NCI-H1436 treated with DMSO at 0.1 percent for 48 hours (cell line): Measurements from ENCODE around the gene SCYL2.
"Not testable (repeated sequence)": the region's sequence is repeated elsewhere in the genome, so short reads cannot be mapped to it uniquely, and the experiment has no call there.

ENCODE experiments used
- DNase-seq: peaks from one replicate; lab custom pipeline; 2025; lab: John Stamatoyannopoulos, UW

SCYL2 gene

DNA sequence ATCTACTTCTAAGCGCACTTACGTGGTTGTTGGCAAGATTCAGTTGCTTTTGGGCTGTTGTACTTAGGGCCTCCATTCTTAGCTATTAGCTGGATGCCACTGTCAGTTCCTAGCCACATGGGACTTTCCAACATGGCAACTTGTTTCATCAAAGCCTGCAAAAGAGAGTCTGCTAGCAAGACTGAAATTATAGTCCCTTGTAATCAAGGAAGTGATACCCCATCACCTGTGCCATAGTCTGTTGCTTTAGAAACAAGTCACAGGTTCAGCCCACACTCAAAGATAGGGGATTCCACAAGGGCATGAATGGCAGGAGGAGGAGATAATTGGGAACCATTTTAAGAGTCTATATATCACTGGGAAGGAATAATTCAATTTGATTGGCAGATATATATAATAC lies 62.8 kb downstream of the SCYL2 start:
- no peak for DNase-seq

DNA sequence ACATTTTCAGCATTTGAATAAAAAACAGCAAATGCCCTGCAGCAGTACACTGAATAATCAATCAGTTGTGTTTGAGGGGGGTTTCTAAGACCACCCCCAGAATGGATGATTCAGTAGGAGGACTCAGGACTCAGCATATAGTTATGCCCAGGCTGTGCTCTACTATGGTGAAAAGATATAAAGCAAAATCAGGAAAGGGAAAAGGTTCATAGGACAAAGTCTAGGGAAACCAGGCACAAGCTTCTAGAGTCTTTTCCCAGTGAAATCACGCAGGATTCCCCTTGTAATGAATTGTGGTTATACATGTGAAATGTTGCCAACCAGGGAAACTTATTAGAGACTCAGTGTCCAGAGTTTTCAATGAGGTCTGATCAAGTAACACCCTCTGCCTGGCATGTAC lies 64.9 kb downstream of the SCYL2 start:
- no peak for DNase-seq

DNA sequence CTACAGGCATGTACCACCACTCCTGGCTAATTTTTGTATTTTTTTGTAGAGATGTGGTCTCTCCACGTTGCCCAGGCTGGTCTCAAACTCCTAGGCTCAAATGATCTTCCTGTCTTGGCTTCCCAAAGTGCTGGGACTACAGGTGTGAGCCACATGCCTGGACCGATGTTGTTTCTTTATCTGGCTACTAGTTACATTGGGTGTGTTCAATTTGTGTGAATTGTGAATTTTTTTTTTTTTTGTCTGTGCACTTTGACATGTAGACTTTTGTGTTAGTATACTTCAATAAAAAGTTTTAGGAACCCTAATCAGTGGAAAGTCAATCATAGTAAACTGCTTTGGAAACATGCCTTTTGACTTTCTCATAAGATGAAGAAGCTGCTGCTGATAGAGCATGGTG lies 65.9 kb downstream of the SCYL2 start:
- no peak for DNase-seq

DNA sequence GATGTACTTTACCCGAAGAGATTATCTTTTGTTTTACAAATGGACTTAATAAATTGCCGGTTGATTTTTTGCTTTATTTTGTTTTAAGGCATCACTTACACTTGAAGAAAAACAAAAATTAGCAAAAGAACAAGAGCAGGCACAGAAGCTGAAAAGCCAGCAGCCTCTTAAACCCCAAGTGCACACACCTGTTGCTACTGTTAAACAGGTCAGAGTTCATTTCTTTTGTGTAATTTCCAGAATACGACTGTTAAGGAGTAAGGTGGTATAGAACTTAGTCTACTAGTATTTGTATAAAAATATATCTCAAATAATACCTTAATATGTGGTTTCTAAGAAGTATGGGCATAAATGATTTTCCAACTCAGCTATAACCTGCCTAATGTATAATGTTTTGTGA lies 70.3 kb downstream of the SCYL2 start:
- no peak for DNase-seq

DNA sequence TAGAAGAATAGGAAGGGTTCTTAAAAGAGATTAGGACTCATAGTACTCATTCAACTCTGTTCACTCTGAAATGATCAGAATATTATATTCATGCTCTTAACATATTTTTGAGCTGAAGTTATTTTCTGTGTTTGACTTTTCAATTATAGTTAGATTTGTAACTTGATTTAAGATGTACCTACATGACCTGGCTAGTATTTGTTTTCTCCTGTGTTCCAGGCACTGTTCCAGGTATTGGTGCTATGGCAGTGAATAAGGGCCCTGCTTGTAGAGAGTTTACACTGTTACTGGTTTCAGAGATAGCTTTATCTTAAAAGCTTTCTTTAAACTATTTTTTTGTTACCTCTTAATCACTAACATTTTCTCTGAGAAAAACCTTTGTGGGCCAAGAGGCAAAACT lies 70.8 kb downstream of the SCYL2 start:
- DNase-seq, result no peak

DNA sequence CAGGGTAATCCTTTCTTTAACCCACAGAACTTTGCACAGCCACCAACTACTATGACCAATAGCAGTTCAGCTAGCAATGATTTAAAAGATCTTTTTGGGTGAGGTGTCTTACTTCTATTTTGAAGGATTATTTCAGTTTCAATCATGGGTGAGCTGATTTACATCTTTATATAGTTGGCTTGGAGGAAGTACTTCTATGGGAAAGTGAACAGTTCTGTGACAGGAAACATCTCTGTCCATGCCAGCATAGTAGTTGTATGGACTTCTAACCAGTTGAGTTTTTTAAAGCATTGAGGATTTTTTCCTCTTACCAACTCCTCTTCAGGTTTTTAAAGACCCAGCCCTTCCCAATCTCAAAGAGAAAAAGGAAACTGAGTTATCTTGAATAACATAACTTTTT lies 72.1 kb downstream of the SCYL2 start:
- DNase-seq, result no peak

DNA sequence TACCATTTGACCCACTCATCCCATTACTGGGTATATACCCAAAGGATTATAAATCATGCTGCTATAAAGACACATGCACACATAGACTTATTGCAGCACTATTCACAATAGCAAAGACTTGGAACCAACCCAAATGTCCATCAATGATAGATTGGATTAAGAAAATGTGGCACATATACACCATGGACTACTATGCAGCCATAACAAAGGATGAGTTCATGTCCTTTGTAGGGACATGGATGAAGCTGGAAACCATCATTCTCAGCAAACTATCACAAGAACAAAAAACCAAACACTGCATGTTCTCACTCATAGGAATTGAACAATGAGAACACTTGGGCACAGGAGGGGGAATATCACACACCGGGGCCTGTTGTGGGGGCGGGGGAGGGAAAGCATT lies 75.9 kb downstream of the SCYL2 start:
- not testable (repeated sequence) for DNase-seq

DNA sequence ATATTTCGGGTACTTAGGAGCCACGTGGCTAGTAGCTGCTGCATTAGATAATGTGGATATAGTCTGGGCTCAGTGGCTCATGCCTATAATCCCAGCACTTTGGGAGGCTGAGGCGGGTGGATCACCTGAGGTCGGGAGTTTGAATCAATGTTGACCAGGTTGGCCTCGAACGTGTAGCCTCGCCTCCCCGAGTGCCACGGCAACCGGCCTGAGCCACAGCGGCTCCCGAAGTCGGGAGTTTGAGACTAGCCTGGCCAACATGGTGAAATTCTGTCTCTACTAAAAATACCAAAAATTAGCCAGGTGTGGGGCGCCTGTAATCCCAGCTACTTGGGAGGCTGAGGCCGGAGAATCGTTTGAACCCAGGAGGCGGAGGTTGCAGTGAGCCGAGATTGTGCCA lies 77.4 kb downstream of the SCYL2 start:
- DNase-seq, result not testable (repeated sequence)

DNA sequence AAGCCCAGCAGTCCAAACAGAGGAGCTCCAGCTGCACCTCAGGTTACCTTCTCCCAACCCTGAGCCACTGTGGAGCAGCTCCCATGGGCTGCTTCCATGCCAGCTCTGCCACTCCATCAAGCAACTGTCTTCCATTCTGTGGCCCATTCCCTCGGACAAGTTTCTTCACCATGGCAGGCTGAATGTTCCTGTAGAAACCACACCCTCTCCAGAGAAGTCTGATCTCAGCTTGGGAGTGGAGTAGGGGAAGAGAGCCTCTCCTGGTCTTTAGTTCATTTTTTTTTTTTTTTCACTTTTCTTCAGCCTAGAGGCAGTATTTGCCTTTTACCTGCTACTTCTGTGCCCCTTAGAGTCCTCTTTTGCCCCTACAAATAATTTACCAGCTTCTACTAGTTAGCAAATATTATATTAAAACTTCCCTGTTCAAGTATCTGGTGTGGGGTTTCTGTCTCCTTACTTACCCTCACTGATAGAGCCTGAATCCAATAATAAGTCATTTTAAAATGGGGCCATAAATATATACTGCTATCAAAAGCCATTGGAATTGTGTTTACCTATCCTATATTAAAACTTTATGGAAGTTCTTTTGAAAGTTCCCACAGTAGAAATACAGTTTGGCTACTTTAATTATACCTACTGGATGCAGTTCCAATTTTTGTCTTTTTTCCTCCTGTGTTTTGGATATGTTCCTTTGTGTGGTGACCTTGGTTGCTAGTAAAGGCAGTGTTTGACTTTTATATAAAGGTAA lies 78.2 kb downstream of the SCYL2 start:
- DNase-seq, result no peak

DNA sequence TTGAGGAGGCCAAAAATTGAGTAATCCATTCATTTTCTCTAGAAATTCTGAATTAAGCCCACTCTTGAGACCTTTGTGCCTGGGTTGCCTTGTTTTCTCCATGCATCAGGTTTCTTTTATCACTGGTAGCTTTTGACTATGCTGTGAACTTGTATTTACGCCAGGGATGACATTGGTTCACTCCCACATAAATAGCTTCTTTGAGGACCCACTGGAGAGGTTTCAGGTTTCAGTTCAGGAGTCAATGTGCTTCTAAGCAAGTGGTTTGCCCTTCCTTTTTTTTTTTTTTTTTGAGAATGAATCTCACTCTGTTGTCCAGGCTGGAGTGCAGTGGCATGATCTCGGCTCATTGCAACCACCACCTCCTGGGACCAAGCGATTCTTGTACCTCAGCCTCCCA lies 79.7 kb downstream of the SCYL2 start:
- no peak for DNase-seq

DNA sequence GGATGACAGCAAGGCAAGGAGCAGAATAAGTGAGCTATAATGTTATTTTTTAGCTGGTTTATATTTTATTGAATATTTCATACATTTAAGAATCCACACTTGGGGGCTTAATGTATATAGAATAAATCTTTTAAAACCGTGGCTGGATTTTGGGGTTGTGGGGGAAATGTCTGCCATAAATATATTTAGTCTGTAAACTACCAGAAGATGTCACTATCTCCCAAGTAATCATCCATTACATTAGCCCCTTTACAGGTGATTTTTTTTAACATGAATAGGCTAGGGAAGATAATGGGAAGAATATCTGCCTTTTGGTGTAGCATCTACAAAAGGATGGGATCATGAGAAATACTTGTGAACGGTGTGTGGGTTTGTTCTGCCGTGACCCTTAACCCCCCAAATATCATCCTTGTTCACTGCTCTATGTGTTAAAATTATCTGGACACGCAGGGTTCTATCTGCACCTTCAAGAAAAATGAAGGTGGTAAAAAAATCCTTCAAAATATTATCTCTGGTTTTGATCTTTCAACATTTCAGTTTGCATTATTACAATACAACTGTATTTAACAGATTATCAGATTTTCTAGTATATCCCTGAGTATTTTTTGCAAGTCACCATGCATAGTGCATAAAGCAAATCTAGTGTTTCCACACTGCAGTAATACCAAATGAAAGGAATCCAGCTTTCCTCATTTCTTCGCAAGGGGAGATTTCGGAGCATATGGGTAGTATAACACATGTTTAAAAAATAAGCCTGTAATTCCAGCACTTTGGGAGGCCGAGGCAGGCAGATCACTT lies 81.9 kb downstream of the SCYL2 start:
- no peak for DNase-seq

DNA sequence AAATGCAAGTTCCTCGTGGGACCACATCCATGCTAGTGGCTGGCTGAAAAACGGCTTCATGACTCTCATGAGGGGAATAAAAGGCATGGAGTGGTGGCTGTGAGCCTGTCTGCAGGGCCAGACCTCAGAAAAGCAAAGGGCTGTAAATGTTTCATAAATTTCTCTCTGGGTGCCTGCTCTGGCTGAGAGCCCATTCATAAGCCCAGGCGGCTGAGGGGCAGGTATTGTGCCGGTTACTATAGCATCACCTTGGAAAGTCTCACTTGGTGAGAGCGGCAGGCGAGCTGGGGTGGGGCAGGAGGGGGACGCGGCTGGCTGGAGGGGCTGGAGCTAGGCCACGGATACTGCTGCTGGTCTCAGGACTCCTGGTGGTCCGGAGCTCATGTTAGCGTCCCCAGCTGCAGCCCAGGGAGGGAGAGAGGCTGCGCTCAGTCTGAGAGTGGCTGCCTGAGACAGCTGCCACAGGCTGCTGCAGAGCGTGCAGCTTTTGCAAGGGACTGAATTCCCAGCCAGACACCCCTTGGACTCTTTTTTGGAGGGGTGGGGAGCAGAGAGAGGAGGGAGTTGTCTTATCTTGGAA lies 89.8 kb downstream of the SCYL2 start, which contains the start of gene SLC17A8:
SLC17A8 (plus strand) TSS at position 431 of the 580 bp plus-strand sequence. CDS start 318 bp downstream, outside the sequence.
- no peak for DNase-seq

DNA sequence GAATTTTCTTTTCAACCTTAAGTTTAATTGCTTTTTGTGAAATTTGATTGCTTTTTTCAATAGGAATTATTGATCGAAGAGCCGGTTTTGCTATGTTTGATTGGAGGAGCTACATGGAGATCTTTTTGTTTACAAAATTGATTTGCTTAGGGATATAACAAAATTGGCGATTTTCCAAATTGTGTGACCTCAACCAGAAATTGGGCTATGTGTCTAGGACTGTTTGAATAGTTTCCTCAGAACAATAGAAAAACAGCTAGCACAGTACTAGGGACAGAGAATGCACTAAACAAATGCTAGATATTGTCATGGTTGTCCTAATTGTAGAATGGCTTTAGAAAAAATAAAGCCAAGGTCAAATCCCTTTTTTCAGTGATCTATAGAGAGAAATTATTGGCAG lies 92.3 kb downstream of the SCYL2 start:
- DNase-seq, result no peak

DNA sequence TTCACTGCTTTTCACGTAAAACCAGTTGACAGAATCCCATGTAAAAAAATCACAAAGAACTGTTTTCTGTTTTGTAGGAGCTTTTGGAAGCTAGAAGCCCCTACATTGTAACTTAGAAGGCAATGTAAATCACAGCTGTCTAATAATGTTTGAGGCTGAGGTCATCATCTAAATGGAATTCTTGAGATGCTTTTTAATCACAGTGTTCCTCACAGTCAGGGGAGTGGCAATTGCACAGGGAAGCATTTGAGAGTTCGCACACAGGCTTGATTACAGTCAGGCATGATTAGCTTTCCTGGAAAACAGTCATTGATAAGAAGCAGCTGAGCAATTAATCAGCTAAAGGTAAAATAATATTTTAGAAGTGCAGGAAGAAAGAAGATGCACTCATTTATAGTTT lies 92.8 kb downstream of the SCYL2 start:
- no peak for DNase-seq

DNA sequence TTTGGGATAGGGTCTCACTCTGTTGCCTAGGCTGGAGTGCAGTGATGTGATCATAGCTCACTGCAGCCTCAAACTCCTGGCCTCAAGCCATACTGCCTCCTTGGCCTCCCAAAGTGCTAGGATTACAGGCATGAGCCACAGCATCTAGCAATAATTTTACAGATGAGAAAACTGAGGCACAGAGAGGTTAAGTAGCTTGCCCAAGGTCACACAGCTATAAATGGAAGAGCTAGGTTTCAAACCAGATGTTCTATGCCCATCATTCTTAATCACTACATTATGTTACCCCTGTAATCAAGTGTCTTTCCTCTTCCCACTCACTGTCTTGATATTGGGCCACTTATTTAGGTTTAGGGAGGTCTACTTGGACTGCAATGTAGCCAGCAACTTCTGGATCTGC lies 93.5 kb downstream of the SCYL2 start:
- no peak for DNase-seq

DNA sequence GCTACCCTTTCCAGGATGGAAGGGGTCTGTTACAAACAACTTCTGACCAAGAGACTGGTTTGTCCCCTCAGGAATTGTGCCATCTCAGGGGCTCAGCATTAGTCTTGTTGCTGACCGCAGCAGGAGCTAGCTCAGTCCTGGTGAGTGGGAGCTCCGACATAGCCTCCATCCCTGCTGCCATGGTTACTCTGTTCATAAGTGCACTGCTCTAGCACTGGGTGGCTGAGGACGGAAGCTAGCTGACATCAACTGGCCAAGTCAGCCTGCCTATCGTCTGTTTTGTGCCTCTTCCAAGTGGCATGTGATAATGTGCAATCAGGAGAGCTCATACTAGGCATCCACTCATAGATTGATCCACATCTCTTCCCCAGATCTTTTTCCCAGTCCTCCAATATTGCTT lies 97.3 kb downstream of the SCYL2 start:
- no peak for DNase-seq

DNA sequence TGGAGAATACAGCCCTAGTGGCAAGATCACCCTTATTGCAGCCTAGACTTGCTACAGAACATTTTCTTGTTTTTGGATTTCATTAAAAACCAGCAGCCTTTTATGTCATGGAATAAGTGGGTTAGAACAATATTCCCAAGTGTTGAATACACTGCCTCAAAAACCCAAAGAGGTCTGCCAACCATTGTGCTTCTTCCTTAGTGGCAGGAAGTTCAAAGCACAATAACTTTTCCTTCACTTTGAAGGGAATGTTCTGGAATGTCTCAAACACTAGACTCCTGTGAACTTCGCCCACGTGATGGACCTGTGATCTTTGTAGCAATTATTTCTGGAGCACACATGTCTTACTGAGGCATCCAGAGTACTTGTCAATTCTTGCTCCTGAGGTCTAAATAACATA lies 98.4 kb downstream of the SCYL2 start:
- no peak for DNase-seq

DNA sequence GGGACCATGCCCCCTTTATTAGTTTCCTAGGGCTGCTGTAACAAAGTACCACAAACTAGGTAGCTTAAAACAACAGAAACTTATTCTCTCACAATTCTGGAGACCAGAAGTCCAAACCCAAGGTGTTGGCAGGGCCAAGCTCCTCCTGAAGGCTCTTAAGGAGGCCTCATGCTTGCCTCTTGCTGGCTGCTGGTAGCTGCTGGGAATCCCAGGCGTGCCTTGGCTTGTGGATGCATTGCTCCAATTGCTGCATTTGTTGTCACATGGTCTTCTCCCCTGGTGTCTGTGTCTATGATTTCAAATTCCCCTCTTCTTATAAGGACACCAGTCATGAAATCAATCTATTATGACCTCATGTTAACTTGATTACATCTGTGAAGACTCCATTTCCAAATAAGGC lies 101.1 kb downstream of the SCYL2 start:
- no peak for DNase-seq

DNA sequence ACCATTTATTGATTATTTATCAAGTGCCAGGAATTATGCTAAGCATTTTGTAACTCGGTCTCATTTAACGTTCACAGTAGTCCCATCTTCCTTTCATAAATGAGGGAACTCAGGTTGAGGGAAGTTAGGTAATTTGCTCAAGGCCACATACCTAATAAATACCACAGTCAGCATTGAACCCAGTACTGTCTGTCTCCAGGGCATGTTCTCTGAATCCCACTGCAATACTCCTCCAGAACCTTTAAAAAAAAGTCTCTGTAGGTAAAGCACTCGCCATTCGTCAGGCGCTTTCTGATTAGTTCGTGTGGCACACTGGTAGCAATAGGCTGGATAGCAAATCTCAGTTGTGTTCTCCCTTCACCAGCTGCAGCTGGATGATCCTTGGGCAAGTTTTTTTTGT lies 104.2 kb downstream of the SCYL2 start:
- DNase-seq, result no peak

DNA sequence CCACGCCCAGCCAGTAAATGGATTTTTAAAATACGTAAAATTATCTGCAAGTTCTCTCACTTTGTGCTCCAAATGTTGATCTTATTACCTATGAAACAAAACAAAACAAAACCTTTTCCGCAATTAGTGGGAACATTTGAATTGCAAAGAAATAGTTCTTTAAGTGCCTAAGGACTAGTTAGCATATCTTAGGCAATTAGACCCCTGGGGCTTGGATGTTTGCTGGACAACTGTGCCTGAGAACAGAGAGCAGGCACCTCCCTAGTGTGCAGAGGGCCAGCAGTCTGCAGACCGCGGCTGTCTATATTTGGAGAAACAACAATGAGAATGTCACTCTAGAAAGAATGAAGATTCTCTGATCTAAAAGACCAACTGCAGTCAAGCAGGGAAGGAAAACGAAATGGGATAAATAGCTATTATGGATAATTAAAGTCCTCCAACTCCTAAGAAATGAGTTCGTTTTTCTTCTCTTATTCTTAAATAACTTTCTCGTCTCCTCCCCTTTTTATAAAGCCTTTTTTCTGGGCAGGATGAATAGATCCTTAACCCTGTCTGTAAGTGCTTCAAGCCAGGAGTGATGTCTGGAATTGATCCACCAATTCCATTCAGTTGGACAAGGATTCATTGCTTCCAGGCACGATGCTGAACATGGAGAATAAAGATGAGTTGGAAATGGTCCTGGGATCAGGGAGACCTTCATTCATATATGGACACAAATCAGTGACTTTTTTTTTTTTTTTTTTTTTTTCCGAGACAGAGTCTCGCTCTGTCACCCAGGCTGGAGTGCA lies 106.1 kb downstream of the SCYL2 start:
- no peak for DNase-seq

DNA sequence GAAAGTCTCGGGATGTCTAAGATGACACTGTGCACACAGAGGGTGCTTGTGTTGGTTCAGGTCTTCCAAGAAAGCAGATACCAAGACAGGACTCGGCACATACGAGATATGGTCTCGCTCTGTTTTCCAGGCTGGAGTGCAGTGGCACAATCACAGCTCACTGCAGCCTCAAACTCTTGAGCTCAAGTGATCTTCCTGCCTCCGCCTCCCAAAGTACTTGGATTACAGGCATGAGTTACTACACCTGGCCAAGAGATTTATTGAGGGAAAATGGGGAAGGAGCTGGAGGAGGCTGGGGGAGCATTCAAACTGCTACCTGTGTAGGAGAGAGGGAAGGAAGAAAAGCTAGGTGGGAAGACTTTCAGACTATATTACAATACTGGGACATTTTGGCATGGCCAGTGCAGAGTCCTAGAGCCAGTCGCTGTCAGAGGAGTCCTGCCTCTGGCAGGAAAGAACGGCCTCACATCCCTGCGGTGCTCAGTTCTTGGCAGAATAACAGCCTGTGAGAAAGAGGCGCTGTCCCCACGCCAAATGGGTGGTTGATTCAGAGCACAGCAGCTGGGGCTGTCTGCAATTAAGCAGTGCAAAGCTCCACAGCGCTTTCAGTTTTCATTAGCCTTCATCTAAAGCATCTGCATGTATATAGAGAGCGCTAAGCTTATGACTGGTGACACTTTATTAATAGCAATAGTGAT lies 108.2 kb downstream of the SCYL2 start:
- DNase-seq, result no peak

DNA sequence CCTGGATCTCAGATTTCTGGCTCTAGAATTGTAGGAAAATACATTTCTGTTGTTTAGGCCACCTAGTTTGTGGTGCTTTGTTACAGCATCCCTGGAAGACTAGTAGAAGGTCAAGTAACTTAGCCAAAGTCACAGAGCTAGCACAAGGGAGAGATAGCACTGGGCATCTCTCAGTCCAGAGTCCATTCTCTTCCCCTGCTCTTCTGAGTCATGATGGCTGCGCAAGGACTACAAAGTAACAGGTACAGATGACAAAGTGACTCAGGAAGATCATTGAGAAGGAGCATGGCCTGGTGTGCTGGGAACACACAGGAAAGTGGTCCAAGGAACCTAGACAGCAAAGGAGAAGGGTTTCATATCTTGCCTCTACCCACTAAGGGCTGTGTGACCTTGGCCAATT lies 109.2 kb downstream of the SCYL2 start:
- no peak for DNase-seq
